ENCODE results near the gene OAS2. TPM values are rescaled to one million over a fixed set of nuclear protein-coding genes. Genes with fewer than 3 reads are reported as not detected.

OAS2 gene
- total and polyA plus RNA-seq, 2 of the 8 experiments (the other 6 are each of a cell fraction or from before 2014, with no cell fraction given) = 0.06 TPM; not detected in 1

DNA sequence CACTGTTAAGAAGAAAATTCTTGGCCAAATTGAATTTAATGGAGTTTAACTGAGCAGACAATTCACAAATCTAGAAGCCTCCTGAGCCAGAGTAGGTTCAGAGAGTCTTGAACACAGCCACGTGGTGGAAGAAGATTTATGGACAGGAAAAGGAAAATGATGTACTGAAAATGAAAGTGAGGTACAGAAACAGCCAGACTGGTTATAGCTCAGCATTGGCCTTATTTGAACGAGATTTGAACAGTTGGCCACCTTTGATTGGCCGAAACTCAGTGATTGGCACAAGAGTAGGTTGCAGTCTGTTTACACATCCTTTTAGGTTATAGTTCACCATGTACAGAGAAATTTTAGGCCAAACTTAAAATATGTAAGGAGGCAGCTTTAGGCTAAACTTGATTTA is 9.9 kb downstream of the OAS2 start:
- POLR2A ChIA-PET (ENCODE audit: partially characterized antibody) = interaction anchor here (0.6 to 1.3 kb wide), 2 partner anchors 20 to 153 kb away, joined by 3 read pairs; no protein-coding TSS in a partner anchor
- CTCF ChIA-PET (ENCODE audit: partially characterized antibody) = interaction anchor here (1.2 to 15.8 kb wide), 4 partner anchors 10 to 42 kb away, joined by 3 to 202 read pairs (median 6); partner anchors contain the start of gene OAS2
- Histone ChIP-seq H2BK20ac (ENCODE audit: low read length) (no peak overlapping the region), H3K4me3 (ENCODE audit: extremely low read depth in 1 of 4, insufficient read depth in 2 of 4, low read depth in 3 of 4, low read length in 4 of 4) (no peak overlapping the region), H3K9me3 (ENCODE audit: insufficient read depth in 2 of 2, low read depth in 1 of 2, low read length in 1 of 2) (peaks cover 0 to 2% of the 10 kb centered on the region in 2 experiments; a peak in 2 of 4 replicates), H2BK5ac (ENCODE audit: low read depth, low read length) (no peak overlapping the region), H4K8ac (ENCODE audit: extremely low read depth, insufficient read depth, low read length) (no peak overlapping the region), H3K36me3 (ENCODE audit: control insufficient read depth in 2 of 4, insufficient read depth in 4 of 4, low read length in 3 of 4) (no peaks in the 10 kb centered on the region), H3K27me3 (replicated peaks in 1 of 4; ENCODE audit: control insufficient read depth in 3 of 4, extremely low read depth in 1 of 4, insufficient read depth in 3 of 4, low read length in 3 of 4) (no peaks in the 10 kb centered on the region), H2BK12ac (ENCODE audit: low read depth, low read length) (no peak overlapping the region), H3K14ac (ENCODE audit: insufficient read length) (no peak overlapping the region), H2BK15ac (ENCODE audit: low read length) (no peak overlapping the region), H3K56ac (replicated peaks; ENCODE audit: insufficient read length, low read depth, low read length) (no peak overlapping the region), H3K4ac (replicated peaks; ENCODE audit: insufficient read length, low read depth, low read length) (no peak overlapping the region), H3K9ac (replicated peaks in 1 of 4; ENCODE audit: extremely low read depth in 1 of 4, low read depth in 3 of 4, low read length in 3 of 4) (no peak overlapping the region), H3K23ac (ENCODE audit: insufficient read length) (no peak overlapping the region), H3K4me2 (ENCODE audit: insufficient read depth in 1 of 2, low read depth in 2 of 2, low read length in 2 of 2) (no peak overlapping the region), H2AK5ac (ENCODE audit: low read depth, low read length) (no peak overlapping the region), H4K5ac (ENCODE audit: insufficient read length, low read depth, low read length) (no peak overlapping the region), H4K91ac (replicated peaks; ENCODE audit: insufficient read length, low read length) (no peak overlapping the region), H2AFZ (ENCODE audit: low read length) (no peak overlapping the region), H3K18ac (ENCODE audit: extremely low read depth, low read length) (no peak overlapping the region), H3K27ac (ENCODE audit: low read depth, low read length) (no peak overlapping the region), H3K79me2 (ENCODE audit: control insufficient read depth in 1 of 2, insufficient read depth in 2 of 2, low read length in 2 of 2) (no peaks in the 10 kb centered on the region), H3K79me1 (ENCODE audit: low read depth, low read length) (no peaks in the 10 kb centered on the region), H2BK120ac (replicated peaks; ENCODE audit: low read depth, low read length) (no peak overlapping the region), H3K4me1 (replicated peaks in 1 of 4; ENCODE audit: control insufficient read depth in 3 of 4, insufficient read depth in 4 of 4, low read length in 3 of 4) (no peaks in the 10 kb centered on the region; a peak in 1 of 7 replicates), H3K23me2 (ENCODE audit: low read depth, low read length) (no peaks in the 10 kb centered on the region; the same call in 1 of the 2 replicates), H4K20me1 (replicated peaks in 1 of 2; ENCODE audit: control insufficient read depth in 1 of 2, insufficient read depth in 2 of 2, low read length in 2 of 2) (no peaks in the 10 kb centered on the region)
- FAIRE-seq = no peak
- WGBS, 2 experiments (ENCODE audit: extremely low coverage in 1 of 2, insufficient coverage in 1 of 2, insufficient read length in 1 of 2, insufficient replicate concordance in 2 of 2, low coverage in 1 of 2, low lambda C conversion rate in 2 of 2, missing lambda C conversion rate in 1 of 2) = 83% methylated on average over 3 of the region's 3 CpGs; no CpG with 5 or more reads in 1 of the 2 experiments
- DNase-seq (ENCODE audit: low read depth in 1 of 2, low spot score in 2 of 2) = no peak
- TF ChIP-seq JUN (IDR thresholded peaks at IDR 0.05; ENCODE audit: low read depth, low read length) (no peak), POLR2AphosphoS5 (IDR thresholded peaks at IDR 0.05; ENCODE audit: low read depth, low read length) (no peak), SAP30 (IDR thresholded peaks at IDR 0.05; ENCODE audit: insufficient read depth, insufficient replicate concordance, low read length) (no peak), CREB1 (IDR thresholded peaks at IDR 0.05) (no peak), ASH2L (IDR thresholded peaks at IDR 0.05; ENCODE audit: low read length) (no peak), ATF3 (IDR thresholded peaks at IDR 0.05; ENCODE audit: insufficient read depth, low read depth, low read length) (no peak), SRF (IDR thresholded peaks at IDR 0.05; ENCODE audit: low read depth, low read length) (no peak), HDAC6 (IDR thresholded peaks at IDR 0.05; ENCODE audit: low read depth, low read length) (no peak), TAF1 (IDR thresholded peaks at IDR 0.05; ENCODE audit: low read depth, low read length) (no peak), RAD21 (IDR thresholded peaks at IDR 0.05 in 1 of 2, conservative IDR thresholded peaks at IDR 0.05 in 1 of 2; ENCODE audit: low read depth in 2 of 2, low read length in 2 of 2) (no peak), TEAD4 (IDR thresholded peaks at IDR 0.05; ENCODE audit: low read depth, low read length) (no peak), RBBP5 (IDR thresholded peaks at IDR 0.05; ENCODE audit: borderline replicate concordance, low read depth, low read length) (no peak), ZNF274 (IDR thresholded peaks at IDR 0.05; ENCODE audit: borderline replicate concordance, extremely low read depth, low read length) (no peak), GABPA (IDR thresholded peaks at IDR 0.05; ENCODE audit: borderline replicate concordance, insufficient read depth, low read length) (no peak)
